ENCODE measurements around the gene HGS.

HGS gene

GRCh38 chr17:81683584-81684441, at the start of gene HGS, which contains the start of gene ARL16:
Gene HGS (plus strand): TSS chr17:81684011. CDS start chr17:81684067, 56 bp downstream.
Gene ARL16 (minus strand): TSS chr17:81683797. CDS start chr17:81683753, 44 bp downstream.
- peak; percentile 96 for DNase-seq (ENCODE audit: low read depth)

GRCh38 chr17:81635431-81635830, 48.4 kb upstream of the HGS start:
- DNase-seq (ENCODE audit: low read depth), result no peak

- DNase-seq (ENCODE audit: low read depth), result no peak
Measured at GRCh38 chr17:81635973-81636504, 47.8 kb upstream of the HGS start.

- DNase-seq (ENCODE audit: low read depth), result peak; percentile 78
Measured at GRCh38 chr17:81636505-81637288, 47.1 kb upstream of the HGS start, which contains the start of the genes NPLOC4 and TSPAN10. Gene NPLOC4 (minus strand): TSS chr17:81637112. CDS start chr17:81636930, 182 bp downstream. Gene TSPAN10 (plus strand): TSS chr17:81637196. CDS start chr17:81642413, 5,217 bp downstream.

GRCh38 chr17:81638683-81639082, 45.1 kb upstream of the HGS start:
- DNase-seq (ENCODE audit: low read depth), result no peak

GRCh38 chr17:81640011-81640410, 43.8 kb upstream of the HGS start:
- DNase-seq (ENCODE audit: low read depth), result no peak

- no peak for DNase-seq (ENCODE audit: low read depth)
Measured at GRCh38 chr17:81641825-81642489, 41.9 kb upstream of the HGS start.

- no peak for DNase-seq (ENCODE audit: low read depth)
Measured at GRCh38 chr17:81644496-81644895, 39.3 kb upstream of the HGS start.

- DNase-seq (ENCODE audit: low read depth), result no peak
Measured at GRCh38 chr17:81644976-81645952, 38.5 kb upstream of the HGS start.

- DNase-seq (ENCODE audit: low read depth), result no peak
Measured at GRCh38 chr17:81646869-81647600, 36.8 kb upstream of the HGS start.

GRCh38 chr17:81647640-81648012, 36.2 kb upstream of the HGS start:
- DNase-seq (ENCODE audit: low read depth), result no peak

GRCh38 chr17:81648013-81648706, 35.7 kb upstream of the HGS start:
- no peak for DNase-seq (ENCODE audit: low read depth)

GRCh38 chr17:81648707-81649085, 35.1 kb upstream of the HGS start:
- DNase-seq (ENCODE audit: low read depth), result no peak

GRCh38 chr17:81650951-81651350, 32.9 kb upstream of the HGS start:
- DNase-seq (ENCODE audit: low read depth), result no peak

- no peak for DNase-seq (ENCODE audit: low read depth)
Measured at GRCh38 chr17:81651692-81652091, 32.1 kb upstream of the HGS start.

GRCh38 chr17:81652906-81653771, 30.7 kb upstream of the HGS start:
- no peak for DNase-seq (ENCODE audit: low read depth)

- DNase-seq (ENCODE audit: low read depth), result no peak
Measured at GRCh38 chr17:81655378-81656117, 28.3 kb upstream of the HGS start.

All from activated T-helper 9 cell treated with anti-CD3 and anti-CD28 coated beads, Interleukin-2, amount 50 U/mL, for 16 hours (primary cell).